ENCODE measurements around the gene CEACAM4. TPM values are rescaled to one million over a fixed set of nuclear protein-coding genes. Genes with fewer than 3 reads are reported as not detected.

CEACAM4 gene
- 1 to 10 TPM in 2 of 5 experiments, under 1 TPM in 1, not detected in 2; 0.60 to 1.5 (median 1.1) TPM for total RNA-seq
- not detected for polyA plus RNA-seq
- not detected for total RNA-seq

DNA sequence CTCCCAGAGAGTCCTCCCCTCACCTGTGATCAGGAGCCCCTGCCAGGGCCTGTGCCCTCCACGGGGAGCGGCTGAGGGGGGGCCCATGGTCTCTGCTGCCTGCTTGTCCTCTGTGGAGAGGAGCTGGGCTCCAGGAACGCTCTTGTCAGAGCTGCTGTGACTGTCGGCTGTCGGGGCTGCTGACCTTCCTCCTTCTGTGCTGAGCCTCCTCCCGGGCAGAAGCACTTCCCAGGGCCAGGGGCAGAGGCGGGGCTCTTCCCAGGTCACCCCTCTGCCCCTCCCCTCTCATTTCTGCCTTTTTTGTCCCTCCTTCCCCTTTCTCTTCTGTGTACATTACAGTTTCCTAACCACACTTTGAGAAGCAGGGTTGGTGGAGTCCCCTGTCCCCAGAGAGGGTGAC is at the start of gene CEACAM4:
Gene CEACAM4 (minus strand): TSS at position 198 of the 400 bp plus-strand sequence. CDS start 111 bp downstream, at position 87.
- Mint-ChIP-seq H3K4me3 (no peak within 1 kb of the TSS), H3K9me3 (peaks cover 3 to 27% (median 8%) of the 10 kb centered on the region in 11 donors), H3K4me1 (peaks cover 0 to 8% (median 0%) of the 10 kb centered on the region in 7 donors), H3K27ac (peak within 1 kb of the TSS in 2 of 9 donors; percentile 12 to 50), H3K36me3 (peaks cover 0 to 6% (median 3%) of the 10 kb centered on the region in 5 donors), H3K27me3 (peaks cover 7 to 25% (median 23%) of the 10 kb centered on the region in 5 donors)
- peaks cover 0 to 9% (median 0%) of the 10 kb centered on the region in 3 experiments for H3K9me3 ChIP-seq (ENCODE audit: control insufficient read depth in 2 of 3, low read length in 3 of 3)
- no peaks in the 10 kb centered on the region for H3K27me3 ChIP-seq (ENCODE audit: control insufficient read depth in 2 of 2, insufficient read depth in 2 of 2, low read length in 2 of 2)
- DNase-seq (no peak), ATAC-seq (peak; percentile 89)
- ChIA-PET POLR2A (interaction anchor here (0.7 kb wide), 1 partner anchor 220 kb away, joined by 3 read pairs; no protein-coding TSS in a partner anchor), CTCF (interaction anchor here (0.8 kb wide), 1 partner anchor 15 kb away, joined by 7 read pairs; no protein-coding TSS in a partner anchor)
- no peaks in the 10 kb centered on the region for H3K4me1 ChIP-seq (ENCODE audit: control insufficient read depth in 2 of 2, insufficient read depth in 2 of 2, low read length in 2 of 2)
- no peaks in the 10 kb centered on the region for H3K36me3 ChIP-seq (ENCODE audit: control insufficient read depth in 2 of 3, insufficient read depth in 3 of 3, low read length in 3 of 3)
- H3K4me3 ChIP-seq (ENCODE audit: low read length): no peak within 1 kb of the TSS
- intact Hi-C loops (cut with micrococcal nuclease): no loop called here
- no peak within 1 kb of the TSS for H3K27ac ChIP-seq (ENCODE audit: low read depth, low read length)

- H3K27me3 ChIP-seq (ENCODE audit: control insufficient read depth in 2 of 2, insufficient read depth in 2 of 2, low read length in 2 of 2): peaks cover 0 to 6% of the 10 kb centered on the region in 2 donors
- H3K4me1 ChIP-seq (ENCODE audit: control insufficient read depth in 2 of 2, insufficient read depth in 2 of 2, low read length in 2 of 2): no peaks in the 10 kb centered on the region
- DNase-seq (no peak), ATAC-seq (no peak)
- H3K27ac ChIP-seq (ENCODE audit: low read depth, low read length): no peak overlapping the region
- Mint-ChIP-seq H3K4me1 (no peaks in the 10 kb centered on the region), H3K27me3 (peaks cover 41 to 71% (median 64%) of the 10 kb centered on the region in 5 donors), H3K4me3 (no peak overlapping the region), H3K36me3 (no peaks in the 10 kb centered on the region), H3K9me3 (peaks cover 0 to 15% (median 9%) of the 10 kb centered on the region in 11 donors), H3K27ac (no peak overlapping the region)
- H3K9me3 ChIP-seq (ENCODE audit: control insufficient read depth in 2 of 3, low read length in 3 of 3): no peaks in the 10 kb centered on the region
- H3K36me3 ChIP-seq (ENCODE audit: control insufficient read depth in 2 of 3, insufficient read depth in 3 of 3, low read length in 3 of 3): no peaks in the 10 kb centered on the region
- ChIA-PET CTCF (no interaction called here), POLR2A (no interaction called here)
- no peak overlapping the region for H3K4me3 ChIP-seq (ENCODE audit: low read length)
- intact Hi-C loops (cut with micrococcal nuclease): no loop called here
These were observed 44.6 kb upstream of the CEACAM4 start for GRCh38 chr19:41671486-41671885.

DNA sequence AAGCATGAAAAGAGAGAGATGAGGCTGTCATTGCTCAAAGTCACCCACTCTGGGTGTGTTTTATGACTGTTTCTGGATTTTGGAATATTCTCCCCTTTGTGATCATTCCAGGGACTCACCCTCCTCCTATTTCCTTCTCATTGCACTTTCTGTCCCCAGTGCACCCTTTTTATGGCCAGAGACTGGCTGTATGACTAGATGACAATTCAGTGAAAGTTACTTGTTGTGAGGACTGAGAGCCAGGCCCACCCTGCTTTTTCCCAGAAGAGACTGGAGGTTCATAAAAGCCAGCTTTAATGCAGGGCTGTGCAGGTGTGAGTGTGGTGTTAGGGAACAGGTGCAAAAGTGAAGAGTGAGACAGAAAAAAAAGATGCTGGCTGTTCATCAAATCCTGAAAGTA is 43.9 kb upstream of the CEACAM4 start:
- Mint-ChIP-seq H3K27me3 (peaks cover 37 to 71% (median 62%) of the 10 kb centered on the region in 5 donors), H3K4me1 (no peaks in the 10 kb centered on the region), H3K9me3 (peaks cover 0 to 22% (median 13%) of the 10 kb centered on the region in 11 donors), H3K36me3 (no peaks in the 10 kb centered on the region), H3K4me3 (no peak overlapping the region), H3K27ac (no peak overlapping the region)
- no peak overlapping the region for H3K27ac ChIP-seq (ENCODE audit: low read depth, low read length)
- POLR2A ChIA-PET: interaction anchor here (0.6 kb wide), 1 partner anchor 485 kb away, joined by 3 read pairs; no protein-coding TSS in a partner anchor
- CTCF ChIA-PET: no interaction called here
- peaks cover 0 to 6% (median 3%) of the 10 kb centered on the region in 3 experiments for H3K9me3 ChIP-seq (ENCODE audit: control insufficient read depth in 2 of 3, low read length in 3 of 3)
- ATAC-seq (no peak), DNase-seq (no peak)
- H3K36me3 ChIP-seq (ENCODE audit: control insufficient read depth in 2 of 3, insufficient read depth in 3 of 3, low read length in 3 of 3): no peaks in the 10 kb centered on the region
- H3K27me3 ChIP-seq (ENCODE audit: control insufficient read depth in 2 of 2, insufficient read depth in 2 of 2, low read length in 2 of 2): peaks cover 0 to 6% of the 10 kb centered on the region in 2 donors
- no peaks in the 10 kb centered on the region for H3K4me1 ChIP-seq (ENCODE audit: control insufficient read depth in 2 of 2, insufficient read depth in 2 of 2, low read length in 2 of 2)
- H3K4me3 ChIP-seq (ENCODE audit: low read length): no peak overlapping the region
- intact Hi-C loops (cut with micrococcal nuclease): no loop called here

GRCh38 chr19:41668315-41668714 is 41.4 kb upstream of the CEACAM4 start:
- DNase-seq (no peak), ATAC-seq (no peak)
- no peak overlapping the region for H3K27ac Mint-ChIP-seq
- H3K36me3 Mint-ChIP-seq: peaks cover 0 to 9% (median 0%) of the 10 kb centered on the region in 5 donors
- CTCF ChIA-PET: no interaction called here
- intact Hi-C loops (cut with micrococcal nuclease): no loop called here
- H3K4me1 ChIP-seq (ENCODE audit: control insufficient read depth in 2 of 2, insufficient read depth in 2 of 2, low read length in 2 of 2): no peaks in the 10 kb centered on the region
- no peak overlapping the region for H3K27ac ChIP-seq (ENCODE audit: low read depth, low read length)
- no peak overlapping the region for H3K4me3 ChIP-seq (ENCODE audit: low read length)
- H3K4me3 Mint-ChIP-seq: no peak overlapping the region
- peaks cover 26 to 68% (median 58%) of the 10 kb centered on the region in 5 donors for H3K27me3 Mint-ChIP-seq
- no peaks in the 10 kb centered on the region for H3K36me3 ChIP-seq (ENCODE audit: control insufficient read depth in 2 of 3, insufficient read depth in 3 of 3, low read length in 3 of 3)
- peaks cover 0 to 11% (median 3%) of the 10 kb centered on the region in 3 experiments for H3K9me3 ChIP-seq (ENCODE audit: control insufficient read depth in 2 of 3, low read length in 3 of 3)
- H3K9me3 Mint-ChIP-seq: peaks cover 4 to 46% (median 27%) of the 10 kb centered on the region in 11 donors
- H3K4me1 Mint-ChIP-seq: no peaks in the 10 kb centered on the region
- H3K27me3 ChIP-seq (ENCODE audit: control insufficient read depth in 2 of 2, insufficient read depth in 2 of 2, low read length in 2 of 2): peaks cover 0 to 6% of the 10 kb centered on the region in 2 donors
- POLR2A ChIA-PET: no interaction called here

DNA sequence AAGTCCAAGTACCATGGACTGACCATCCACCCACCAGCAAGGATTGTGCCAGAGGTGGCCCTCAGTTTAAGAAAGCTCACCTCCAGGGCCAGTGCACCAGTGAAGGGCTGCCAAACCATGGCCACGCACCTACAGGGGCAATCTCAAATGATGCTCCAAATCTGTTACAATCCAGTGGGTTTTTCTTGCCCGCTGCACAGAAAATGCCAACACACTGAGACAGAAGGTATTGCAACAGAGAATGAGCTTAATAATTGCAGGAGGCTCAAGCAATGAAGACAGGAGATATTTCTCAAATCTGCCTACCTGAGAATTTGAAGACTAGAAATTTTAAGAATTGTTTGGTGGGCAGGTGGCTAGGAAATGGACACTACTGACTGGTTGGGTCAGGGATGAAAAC is 39.2 kb upstream of the CEACAM4 start:
- Mint-ChIP-seq H3K9me3 (peaks cover 4 to 60% (median 28%) of the 10 kb centered on the region in 11 donors), H3K27ac (no peak overlapping the region), H3K4me1 (no peaks in the 10 kb centered on the region), H3K36me3 (peaks cover 0 to 9% (median 2%) of the 10 kb centered on the region in 5 donors), H3K4me3 (no peak overlapping the region), H3K27me3 (peaks cover 22 to 66% (median 48%) of the 10 kb centered on the region in 5 donors)
- H3K4me1 ChIP-seq (ENCODE audit: control insufficient read depth in 2 of 2, insufficient read depth in 2 of 2, low read length in 2 of 2): no peaks in the 10 kb centered on the region
- peaks cover 0 to 11% (median 3%) of the 10 kb centered on the region in 3 experiments for H3K9me3 ChIP-seq (ENCODE audit: control insufficient read depth in 2 of 3, low read length in 3 of 3)
- no peak for ATAC-seq
- ChIA-PET POLR2A (no interaction called here), CTCF (no interaction called here)
- H3K27ac ChIP-seq (ENCODE audit: low read depth, low read length): no peak overlapping the region
- no peak for DNase-seq
- H3K27me3 ChIP-seq (ENCODE audit: control insufficient read depth in 2 of 2, insufficient read depth in 2 of 2, low read length in 2 of 2): peaks cover 0 to 6% of the 10 kb centered on the region in 2 donors
- no peak overlapping the region for H3K4me3 ChIP-seq (ENCODE audit: low read length)
- intact Hi-C loops (cut with micrococcal nuclease): no loop called here
- H3K36me3 ChIP-seq (ENCODE audit: control insufficient read depth in 2 of 3, insufficient read depth in 3 of 3, low read length in 3 of 3): no peaks in the 10 kb centered on the region

DNA sequence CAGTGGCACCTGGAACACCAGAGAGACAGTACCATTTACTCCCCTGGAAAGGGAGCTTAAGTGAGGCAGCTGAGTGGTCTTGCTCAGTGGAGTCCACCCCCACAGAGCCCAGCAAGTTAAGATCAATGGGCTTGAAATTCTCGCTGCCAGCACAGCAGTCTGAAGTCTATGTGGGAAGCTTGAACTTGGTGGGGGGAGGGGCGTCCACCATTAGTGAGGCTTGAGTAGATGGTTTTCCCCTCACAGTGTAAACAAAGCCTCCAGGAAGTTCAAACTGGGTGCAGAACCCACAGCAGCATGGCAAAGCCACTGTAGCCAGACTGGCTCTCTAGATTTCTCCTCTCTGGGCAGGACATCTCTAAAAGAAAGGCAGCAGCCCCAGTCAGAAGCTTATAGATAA is 30.3 kb upstream of the CEACAM4 start:
- Histone ChIP-seq H3K36me3 (ENCODE audit: control insufficient read depth in 2 of 3, insufficient read depth in 3 of 3, low read length in 3 of 3) (no peaks in the 10 kb centered on the region), H3K27me3 (ENCODE audit: control insufficient read depth in 2 of 2, insufficient read depth in 2 of 2, low read length in 2 of 2) (no peaks in the 10 kb centered on the region), H3K4me1 (ENCODE audit: control insufficient read depth in 2 of 2, insufficient read depth in 2 of 2, low read length in 2 of 2) (peaks cover 7 to 8% of the 10 kb centered on the region in 2 donors), H3K4me3 (ENCODE audit: low read length) (no peak overlapping the region), H3K27ac (ENCODE audit: low read depth, low read length) (no peak overlapping the region), H3K9me3 (ENCODE audit: control insufficient read depth in 2 of 3, low read length in 3 of 3) (no peaks in the 10 kb centered on the region)
- Mint-ChIP-seq H3K27ac (no peak overlapping the region), H3K4me3 (peak overlapping the region in 2 of 10 donors; percentile 35 to 37), H3K4me1 (peaks cover 0 to 11% (median 4%) of the 10 kb centered on the region in 7 donors), H3K36me3 (peaks cover 0 to 11% (median 0%) of the 10 kb centered on the region in 5 donors), H3K27me3 (peaks cover 34 to 74% (median 62%) of the 10 kb centered on the region in 5 donors), H3K9me3 (peaks cover under 1 to 30% (median 13%) of the 10 kb centered on the region in 11 donors)
- DNase-seq (peak in 1 of 9 donors; percentile 2), ATAC-seq (peak; percentile 36)
- intact Hi-C loops (cut with micrococcal nuclease): no loop called here
- ChIA-PET POLR2A (no interaction called here), CTCF (interaction anchor here (2.5 kb wide), 1 partner anchor 16 kb away, joined by 9 read pairs; no protein-coding TSS in a partner anchor)
